GM18870 (cell line): ENCODE measurements around the gene GIPR.

Source experiments
- ATAC-seq: cut with Tn5 transposase; IDR thresholded peaks from one replicate; pipeline ENCODE4 v1.9.1; 2021; ENCODE audit warnings: moderate library complexity; ENCODE audit not compliant: unreplicated experiment

The GIPR gene

GRCh38 chr19:45645068-45645630 is 22.9 kb upstream of the GIPR start:
- ATAC-seq = no peak

GRCh38 chr19:45645631-45646344 is 22.2 kb upstream of the GIPR start:
- ATAC-seq = no peak

GRCh38 chr19:45646345-45646698 is 21.7 kb upstream of the GIPR start:
- ATAC-seq = no peak

- no peak for ATAC-seq
Observed at GRCh38 chr19:45650722-45651121, 17.3 kb upstream of the GIPR start.

- ATAC-seq = no peak
Observed at GRCh38 chr19:45653634-45654033, 14.4 kb upstream of the GIPR start.

GRCh38 chr19:45655073-45655472 is 12.9 kb upstream of the GIPR start:
- no peak for ATAC-seq

GRCh38 chr19:45657520-45658167 is 10.4 kb upstream of the GIPR start:
- ATAC-seq = no peak

- no peak for ATAC-seq
Observed at GRCh38 chr19:45659096-45659729, 8.8 kb upstream of the GIPR start.

GRCh38 chr19:45660636-45661035 is 7.4 kb upstream of the GIPR start:
- no peak for ATAC-seq

- no peak for ATAC-seq
Observed at GRCh38 chr19:45663800-45664199, 4.2 kb upstream of the GIPR start.

GRCh38 chr19:45664575-45664974 is 3.4 kb upstream of the GIPR start:
- ATAC-seq = no peak

GRCh38 chr19:45668342-45668871 is 386 bp downstream of the GIPR start:
- no peak for ATAC-seq

- ATAC-seq = peak; percentile 48
Observed at GRCh38 chr19:45670670-45671453, 2.8 kb downstream of the GIPR start.

GRCh38 chr19:45674946-45675345 is 6.9 kb downstream of the GIPR start:
- ATAC-seq = no peak

GRCh38 chr19:45676851-45677263 is 8.8 kb downstream of the GIPR start:
- no peak for ATAC-seq

GRCh38 chr19:45677351-45678230 is 9.6 kb downstream of the GIPR start:
- no peak for ATAC-seq

GRCh38 chr19:45681391-45682015 is 13.5 kb downstream of the GIPR start:
- ATAC-seq = no peak

- ATAC-seq = no peak
Observed at GRCh38 chr19:45682117-45682516, 14.1 kb downstream of the GIPR start.

- no peak for ATAC-seq
Observed at GRCh38 chr19:45682908-45683307, 14.9 kb downstream of the GIPR start.
